GM12873 (cell line): ENCODE measurements around the gene TAS2R39.

Experiments
- CTCF ChIP-seq: IDR thresholded peaks from 2 replicates; pipeline ENCODE4 v1.5.1; 2012; ENCODE audit warnings: low read depth, mild to moderate bottlenecking, moderate library complexity, low read length, control low read depth; ENCODE audit not compliant: insufficient read depth; ENCODE audit errors: missing control alignments

The TAS2R39 gene

DNA sequence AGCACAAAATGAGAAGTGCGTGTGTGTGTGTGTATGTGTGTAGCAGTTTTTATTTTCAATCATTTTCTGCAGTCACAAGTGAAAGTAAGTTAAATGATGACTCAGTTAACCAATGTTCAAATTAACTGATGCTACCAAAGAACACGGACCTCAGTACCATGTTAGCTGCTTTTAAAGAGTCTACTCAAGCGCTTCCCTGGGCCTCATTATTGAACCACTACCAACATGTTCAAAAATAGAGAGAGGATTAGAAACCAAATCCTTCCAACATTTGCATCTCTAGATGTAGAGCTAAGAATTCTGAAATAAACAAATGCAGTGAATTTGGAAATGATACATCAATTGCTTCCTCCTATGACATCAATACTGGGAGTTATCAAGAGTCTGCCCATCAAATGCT lies at the start of gene TAS2R39:
Gene TAS2R39 (plus strand): TSS at position 396 of the 400 bp plus-strand sequence. CDS start 0 bp downstream, at position 396.
- no peak for TF ChIP-seq CTCF

- TF ChIP-seq CTCF, result no peak
Observed at GRCh38 chr7:143147070-143147469, 36.1 kb upstream of the TAS2R39 start.

DNA sequence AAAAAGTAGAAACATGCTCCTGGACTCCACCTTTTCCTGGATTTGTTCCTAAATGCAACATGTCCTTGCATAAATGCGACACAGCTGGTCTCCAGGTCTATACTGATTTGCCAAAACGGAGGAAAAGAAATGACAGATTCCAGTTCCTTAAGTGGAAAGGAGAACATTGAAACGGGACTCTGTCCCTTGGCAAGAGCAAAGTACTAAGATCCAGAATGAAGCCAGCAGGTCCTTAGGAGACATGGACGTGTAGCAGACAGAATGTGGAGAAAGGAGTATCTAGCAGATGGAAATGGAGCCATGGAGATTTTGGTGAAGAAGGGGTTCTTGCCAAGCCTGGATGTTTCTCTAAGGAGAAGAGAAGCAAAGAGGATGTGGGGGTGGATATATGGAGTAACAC lies 35.2 kb upstream of the TAS2R39 start:
- no peak for TF ChIP-seq CTCF

DNA sequence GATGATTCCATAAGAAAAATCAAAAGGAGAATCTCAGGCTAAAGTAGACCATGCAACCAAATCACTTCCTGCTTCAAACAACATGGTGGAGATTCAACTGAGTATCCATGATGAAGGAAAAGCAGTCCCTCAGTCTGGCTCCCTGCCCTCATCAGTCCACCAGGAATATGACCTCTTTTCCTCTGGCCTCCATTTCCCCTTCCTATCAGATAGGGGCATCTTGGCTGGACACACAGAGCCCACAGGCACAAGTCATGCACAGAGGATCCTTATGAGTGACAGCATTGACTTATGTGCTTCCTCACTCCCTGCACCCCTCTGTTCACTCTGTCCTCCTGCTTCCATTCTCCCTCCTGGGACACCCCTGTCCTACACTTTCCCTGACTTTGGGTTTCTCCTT lies 34.6 kb upstream of the TAS2R39 start:
- no peak for TF ChIP-seq CTCF

DNA sequence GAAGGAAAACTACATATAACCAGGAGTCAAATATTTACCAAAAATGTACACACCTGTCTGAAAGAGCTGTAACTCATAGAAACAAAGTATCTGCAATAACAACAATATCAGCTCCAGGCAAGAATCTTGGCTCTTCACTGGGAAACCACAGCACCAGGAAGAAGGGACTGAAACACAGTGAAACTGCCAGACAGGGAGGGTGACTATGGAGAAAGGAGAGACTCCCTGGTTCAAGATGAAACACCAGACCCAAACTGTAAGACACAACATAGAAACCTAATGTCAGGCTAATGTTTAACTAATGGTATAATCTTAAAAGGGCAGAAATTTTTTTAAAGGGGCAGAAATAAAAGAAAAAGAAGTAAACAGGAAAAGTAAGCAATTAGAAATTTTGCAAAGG lies 11.5 kb upstream of the TAS2R39 start:
- no peak for TF ChIP-seq CTCF

DNA sequence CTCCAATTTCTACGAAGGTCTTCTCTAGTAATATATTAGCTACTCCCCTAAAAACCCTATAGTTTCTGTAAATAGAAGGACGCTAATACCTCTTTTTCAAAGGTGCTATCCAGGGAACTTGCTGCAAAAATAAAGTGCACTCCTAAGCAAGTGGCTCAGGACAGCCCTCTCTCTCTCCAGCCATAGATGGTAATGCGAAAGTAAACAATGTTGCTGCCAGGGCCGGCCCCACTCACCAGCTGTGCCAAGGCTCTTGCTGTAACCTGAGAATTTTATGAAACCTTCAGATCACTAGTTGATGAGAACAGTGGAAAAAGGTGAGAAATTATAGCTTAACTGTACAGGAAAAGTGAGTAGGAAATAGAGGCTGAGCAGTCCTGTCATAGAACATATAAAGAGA lies 10.9 kb upstream of the TAS2R39 start:
- no peak for TF ChIP-seq CTCF

GRCh38 chr7:143176128-143176527 lies 7.1 kb upstream of the TAS2R39 start:
- no peak for TF ChIP-seq CTCF
